Measurements from ENCODE around the gene YBX3. TPM values are rescaled to one million over a fixed set of nuclear protein-coding genes. Genes with fewer than 3 reads are reported as not detected.

YBX3 gene
- polyA plus RNA-seq, 1 donor from 2014 or later: 3.4 TPM

DNA sequence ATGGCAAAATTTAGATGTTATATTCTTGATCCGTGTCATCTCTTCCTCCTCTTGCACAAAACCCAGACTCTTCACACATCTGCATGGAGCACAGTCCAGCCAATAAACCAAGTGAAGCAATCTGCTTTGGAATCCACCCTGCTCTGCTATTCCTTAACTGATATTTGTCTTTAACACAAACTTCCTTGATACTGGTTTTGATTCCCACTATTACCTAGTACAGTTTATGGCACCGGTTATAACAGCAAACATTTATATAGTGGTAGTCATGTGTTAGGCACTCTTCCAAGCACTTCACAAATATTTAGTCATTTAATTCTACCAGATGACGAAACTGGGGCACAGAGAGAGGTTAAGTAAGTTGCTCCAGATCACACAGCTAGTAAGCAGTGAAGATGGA lies 61.8 kb downstream of the YBX3 start:
- no peaks in the 10 kb centered on the region for H3K36me3 ChIP-seq (ENCODE audit: insufficient read depth, low read length)
- no peaks in the 10 kb centered on the region for H3F3A ChIP-seq (ENCODE audit: insufficient read depth, low read length, poor library complexity, severe bottlenecking)
- no peaks in the 10 kb centered on the region for H3K9me3 ChIP-seq (ENCODE audit: low read length)
- no peak overlapping the region for H3K27ac ChIP-seq (ENCODE audit: low read length)
- TF ChIP-seq EZH2 (IDR thresholded peaks at IDR 0.05; ENCODE audit: borderline replicate concordance, insufficient read depth, low read length, poor library complexity, severe bottlenecking): no peak
- TF ChIP-seq MXI1 (conservative IDR thresholded peaks at IDR 0.05; ENCODE audit: poor library complexity, severe bottlenecking): no peak
- TF ChIP-seq TAF1 (IDR thresholded peaks at IDR 0.05; ENCODE audit: low read depth): no peak
- no peak for TF ChIP-seq POLR2AphosphoS5 (IDR thresholded peaks at IDR 0.05)
- TF ChIP-seq RAD21 (conservative IDR thresholded peaks at IDR 0.05): no peak
- TF ChIP-seq, protein P1, sequence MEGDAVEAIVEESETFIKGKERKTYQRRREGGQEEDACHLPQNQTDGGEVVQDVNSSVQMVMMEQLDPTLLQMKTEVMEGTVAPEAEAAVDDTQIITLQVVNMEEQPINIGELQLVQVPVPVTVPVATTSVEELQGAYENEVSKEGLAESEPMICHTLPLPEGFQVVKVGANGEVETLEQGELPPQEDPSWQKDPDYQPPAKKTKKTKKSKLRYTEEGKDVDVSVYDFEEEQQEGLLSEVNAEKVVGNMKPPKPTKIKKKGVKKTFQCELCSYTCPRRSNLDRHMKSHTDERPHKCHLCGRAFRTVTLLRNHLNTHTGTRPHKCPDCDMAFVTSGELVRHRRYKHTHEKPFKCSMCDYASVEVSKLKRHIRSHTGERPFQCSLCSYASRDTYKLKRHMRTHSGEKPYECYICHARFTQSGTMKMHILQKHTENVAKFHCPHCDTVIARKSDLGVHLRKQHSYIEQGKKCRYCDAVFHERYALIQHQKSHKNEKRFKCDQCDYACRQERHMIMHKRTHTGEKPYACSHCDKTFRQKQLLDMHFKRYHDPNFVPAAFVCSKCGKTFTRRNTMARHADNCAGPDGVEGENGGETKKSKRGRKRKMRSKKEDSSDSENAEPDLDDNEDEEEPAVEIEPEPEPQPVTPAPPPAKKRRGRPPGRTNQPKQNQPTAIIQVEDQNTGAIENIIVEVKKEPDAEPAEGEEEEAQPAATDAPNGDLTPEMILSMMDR (IDR thresholded peaks at IDR 0.05; ENCODE audit: poor library complexity, severe bottlenecking): no peak
- no peak for TF ChIP-seq EP300 (conservative IDR thresholded peaks at IDR 0.05; ENCODE audit: poor library complexity, severe bottlenecking)
- TF ChIP-seq, protein P2, sequence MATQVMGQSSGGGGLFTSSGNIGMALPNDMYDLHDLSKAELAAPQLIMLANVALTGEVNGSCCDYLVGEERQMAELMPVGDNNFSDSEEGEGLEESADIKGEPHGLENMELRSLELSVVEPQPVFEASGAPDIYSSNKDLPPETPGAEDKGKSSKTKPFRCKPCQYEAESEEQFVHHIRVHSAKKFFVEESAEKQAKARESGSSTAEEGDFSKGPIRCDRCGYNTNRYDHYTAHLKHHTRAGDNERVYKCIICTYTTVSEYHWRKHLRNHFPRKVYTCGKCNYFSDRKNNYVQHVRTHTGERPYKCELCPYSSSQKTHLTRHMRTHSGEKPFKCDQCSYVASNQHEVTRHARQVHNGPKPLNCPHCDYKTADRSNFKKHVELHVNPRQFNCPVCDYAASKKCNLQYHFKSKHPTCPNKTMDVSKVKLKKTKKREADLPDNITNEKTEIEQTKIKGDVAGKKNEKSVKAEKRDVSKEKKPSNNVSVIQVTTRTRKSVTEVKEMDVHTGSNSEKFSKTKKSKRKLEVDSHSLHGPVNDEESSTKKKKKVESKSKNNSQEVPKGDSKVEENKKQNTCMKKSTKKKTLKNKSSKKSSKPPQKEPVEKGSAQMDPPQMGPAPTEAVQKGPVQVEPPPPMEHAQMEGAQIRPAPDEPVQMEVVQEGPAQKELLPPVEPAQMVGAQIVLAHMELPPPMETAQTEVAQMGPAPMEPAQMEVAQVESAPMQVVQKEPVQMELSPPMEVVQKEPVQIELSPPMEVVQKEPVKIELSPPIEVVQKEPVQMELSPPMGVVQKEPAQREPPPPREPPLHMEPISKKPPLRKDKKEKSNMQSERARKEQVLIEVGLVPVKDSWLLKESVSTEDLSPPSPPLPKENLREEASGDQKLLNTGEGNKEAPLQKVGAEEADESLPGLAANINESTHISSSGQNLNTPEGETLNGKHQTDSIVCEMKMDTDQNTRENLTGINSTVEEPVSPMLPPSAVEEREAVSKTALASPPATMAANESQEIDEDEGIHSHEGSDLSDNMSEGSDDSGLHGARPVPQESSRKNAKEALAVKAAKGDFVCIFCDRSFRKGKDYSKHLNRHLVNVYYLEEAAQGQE (IDR thresholded peaks at IDR 0.05; ENCODE audit: borderline replicate concordance): no peak
- no peak for TF ChIP-seq SMC3 (conservative IDR thresholded peaks at IDR 0.05; ENCODE audit: poor library complexity)
- no peak overlapping the region for H3K4me2 ChIP-seq (ENCODE audit: low read length)
- H3K9ac ChIP-seq (ENCODE audit: low read length): no peak overlapping the region
- no peak overlapping the region for H3K4me3 ChIP-seq (ENCODE audit: low read length)
- H3K27me3 ChIP-seq (ENCODE audit: insufficient read depth, low read depth, low read length): no peaks in the 10 kb centered on the region
- no peaks in the 10 kb centered on the region for H3K79me2 ChIP-seq (replicated peaks; ENCODE audit: insufficient read depth, low read length)
- no peaks in the 10 kb centered on the region for H4K20me1 ChIP-seq (ENCODE audit: insufficient read depth)
- H2AFZ ChIP-seq (ENCODE audit: low read depth, low read length): no peak overlapping the region
- no peaks in the 10 kb centered on the region for H3K9me2 ChIP-seq (ENCODE audit: insufficient read depth, low read length)

DNA sequence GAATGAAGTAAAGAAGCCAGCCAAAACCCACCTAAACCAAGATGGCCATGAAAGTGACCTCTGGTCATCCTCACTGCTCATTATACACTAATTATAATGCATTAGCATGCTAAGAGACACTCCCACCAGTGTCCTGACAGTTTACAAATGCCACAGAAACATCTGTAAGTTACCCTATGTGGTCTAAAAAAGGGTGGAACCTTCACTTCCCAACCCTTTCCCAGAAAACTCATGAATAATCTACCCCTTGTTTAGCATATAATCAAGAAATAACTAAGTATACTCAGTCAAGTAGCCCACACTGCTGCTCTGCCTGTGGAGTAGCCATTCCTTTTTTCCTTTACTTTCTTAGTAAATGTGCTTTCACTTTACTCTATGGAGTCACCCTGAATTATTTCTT lies 69.1 kb downstream of the YBX3 start:
- no peak overlapping the region for H3K4me2 ChIP-seq (ENCODE audit: low read length)
- H3K36me3 ChIP-seq (ENCODE audit: insufficient read depth, low read length): no peaks in the 10 kb centered on the region
- no peaks in the 10 kb centered on the region for H3K27me3 ChIP-seq (ENCODE audit: insufficient read depth, low read depth, low read length)
- no peak overlapping the region for H2AFZ ChIP-seq (ENCODE audit: low read depth, low read length)
- no peaks in the 10 kb centered on the region for H4K20me1 ChIP-seq (ENCODE audit: insufficient read depth)
- TF ChIP-seq RAD21 (conservative IDR thresholded peaks at IDR 0.05) (no peak), POLR2AphosphoS5 (IDR thresholded peaks at IDR 0.05) (no peak), EZH2 (IDR thresholded peaks at IDR 0.05; ENCODE audit: borderline replicate concordance, insufficient read depth, low read length, poor library complexity, severe bottlenecking) (no peak), TAF1 (IDR thresholded peaks at IDR 0.05; ENCODE audit: low read depth) (no peak), EP300 (conservative IDR thresholded peaks at IDR 0.05; ENCODE audit: poor library complexity, severe bottlenecking) (no peak), SMC3 (conservative IDR thresholded peaks at IDR 0.05; ENCODE audit: poor library complexity) (no peak), MXI1 (conservative IDR thresholded peaks at IDR 0.05; ENCODE audit: poor library complexity, severe bottlenecking) (no peak)
- TF ChIP-seq, protein P2 (IDR thresholded peaks at IDR 0.05; ENCODE audit: borderline replicate concordance): no peak
- TF ChIP-seq, protein P1 (IDR thresholded peaks at IDR 0.05; ENCODE audit: poor library complexity, severe bottlenecking): no peak
- H3K9me2 ChIP-seq (ENCODE audit: insufficient read depth, low read length): no peaks in the 10 kb centered on the region
- H3K79me2 ChIP-seq (replicated peaks; ENCODE audit: insufficient read depth, low read length): no peaks in the 10 kb centered on the region
- H3F3A ChIP-seq (ENCODE audit: insufficient read depth, low read length, poor library complexity, severe bottlenecking): no peaks in the 10 kb centered on the region
- H3K27ac ChIP-seq (ENCODE audit: low read length): no peak overlapping the region
- no peak overlapping the region for H3K9ac ChIP-seq (ENCODE audit: low read length)
- H3K4me3 ChIP-seq (ENCODE audit: low read length): no peak overlapping the region
- H3K9me3 ChIP-seq (ENCODE audit: low read length): no peaks in the 10 kb centered on the region

Data from neural cell (in vitro differentiated cells).